Inflammatory macrophage treated with lipopolysaccharide for 1 hour (primary cell): ENCODE measurements around the gene DCTPP1.

ENCODE experiments used
- DNase-seq, 2 donors: peaks; one replicate each; pipeline ENCODE4 v3.0.0-alpha.2; 2020 to 2022

The DCTPP1 gene

GRCh38 chr16:30446203-30446595 lies 16.4 kb upstream of the DCTPP1 start:
- DNase-seq, result no peak

- DNase-seq, result peak; percentile 98 to 100
Observed at GRCh38 chr16:30445408-30446202, 15.8 kb upstream of the DCTPP1 start, which contains the start of gene SEPHS2. TSS of gene SEPHS2 (minus strand) at chr16:30445874. CDS start at chr16:30445727, 147 bp downstream.

GRCh38 chr16:30445149-30445407 lies 15.2 kb upstream of the DCTPP1 start:
- no peak for DNase-seq

GRCh38 chr16:30444231-30445148 lies 14.7 kb upstream of the DCTPP1 start:
- no peak for DNase-seq

- peak; percentile 54 to 78 for DNase-seq
Observed at GRCh38 chr16:30443631-30444030, 13.8 kb upstream of the DCTPP1 start.

- DNase-seq, result peak; percentile 68 to 96
Observed at GRCh38 chr16:30439720-30440348, 10.0 kb upstream of the DCTPP1 start.

GRCh38 chr16:30438835-30439234 lies 9.0 kb upstream of the DCTPP1 start:
- no peak for DNase-seq

GRCh38 chr16:30437511-30438046 lies 7.7 kb upstream of the DCTPP1 start:
- DNase-seq, result no peak

GRCh38 chr16:30434852-30435251 lies 5.0 kb upstream of the DCTPP1 start:
- no peak for DNase-seq

GRCh38 chr16:30430428-30430970 lies 669 bp upstream of the DCTPP1 start:
- DNase-seq, result no peak

- no peak for DNase-seq
Observed at GRCh38 chr16:30429418-30429677, 482 bp downstream of the DCTPP1 start.

- no peak for DNase-seq
Observed at GRCh38 chr16:30428055-30428454, 1.8 kb downstream of the DCTPP1 start.

- no peak for DNase-seq
Observed at GRCh38 chr16:30421010-30421409, 8.8 kb downstream of the DCTPP1 start.

GRCh38 chr16:30418350-30419181 lies 11.3 kb downstream of the DCTPP1 start:
- DNase-seq, result no peak

- DNase-seq, result peak; percentile 66 to 76
Observed at GRCh38 chr16:30417529-30418349, 12.1 kb downstream of the DCTPP1 start.

GRCh38 chr16:30416624-30417528 lies 13.0 kb downstream of the DCTPP1 start:
- no peak for DNase-seq

GRCh38 chr16:30416047-30416603 lies 13.7 kb downstream of the DCTPP1 start:
- DNase-seq, result no peak

GRCh38 chr16:30414159-30414558 lies 15.7 kb downstream of the DCTPP1 start:
- DNase-seq, result no peak

- no peak for DNase-seq
Observed at GRCh38 chr16:30413112-30413806, 16.6 kb downstream of the DCTPP1 start.
